GM21723 (cell line): ENCODE results near the gene PHF14.
"Not testable (repeated sequence)": the region's sequence is repeated elsewhere in the genome, so short reads cannot be mapped to it uniquely, and the experiment has no call there.

Experiments
- ATAC-seq: cut with Tn5 transposase; IDR thresholded peaks from one replicate; pipeline ENCODE4 v1.9.1; 2021; ENCODE audit warnings: mild to moderate bottlenecking, moderate library complexity; ENCODE audit not compliant: unreplicated experiment

PHF14 gene

DNA sequence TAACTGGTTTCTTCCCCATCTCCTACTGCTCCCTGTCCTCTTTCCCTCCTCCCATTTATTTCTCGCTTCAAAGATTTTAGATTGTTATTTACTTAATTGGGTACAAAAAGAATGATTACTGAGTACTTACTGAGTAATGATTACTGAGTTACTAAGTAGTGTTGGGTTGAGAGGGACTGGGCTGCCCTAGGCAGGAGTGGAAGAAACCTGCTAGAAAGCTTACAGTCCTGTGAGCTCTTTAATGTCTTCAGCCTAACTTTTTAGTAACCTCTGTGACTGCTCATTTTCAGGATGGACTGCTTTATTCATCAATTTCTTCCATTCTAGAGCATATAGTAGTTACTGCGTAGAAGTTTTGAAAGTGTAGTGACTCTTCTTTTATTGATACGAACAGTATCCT lies 7.6 kb downstream of the PHF14 start:
- ATAC-seq: no peak

DNA sequence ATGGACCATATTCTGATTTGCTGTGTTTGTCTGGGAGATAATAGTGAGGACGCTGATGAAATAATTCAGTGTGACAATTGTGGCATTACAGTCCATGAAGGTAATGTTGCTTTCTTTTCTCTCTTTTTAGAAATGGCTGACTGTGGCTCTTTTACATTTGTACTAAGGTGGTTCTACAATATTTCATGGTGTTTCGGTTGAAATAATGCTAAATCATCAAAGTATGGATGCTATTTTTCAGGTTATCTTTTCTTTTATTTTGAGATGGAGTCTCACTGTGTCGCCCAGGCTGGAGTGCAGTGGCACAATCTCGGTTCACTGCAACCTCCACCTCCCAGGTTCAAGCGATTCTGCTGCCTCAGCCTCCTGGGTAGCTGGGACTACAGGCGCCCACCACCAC lies 17.1 kb downstream of the PHF14 start:
- not testable (repeated sequence) for ATAC-seq

DNA sequence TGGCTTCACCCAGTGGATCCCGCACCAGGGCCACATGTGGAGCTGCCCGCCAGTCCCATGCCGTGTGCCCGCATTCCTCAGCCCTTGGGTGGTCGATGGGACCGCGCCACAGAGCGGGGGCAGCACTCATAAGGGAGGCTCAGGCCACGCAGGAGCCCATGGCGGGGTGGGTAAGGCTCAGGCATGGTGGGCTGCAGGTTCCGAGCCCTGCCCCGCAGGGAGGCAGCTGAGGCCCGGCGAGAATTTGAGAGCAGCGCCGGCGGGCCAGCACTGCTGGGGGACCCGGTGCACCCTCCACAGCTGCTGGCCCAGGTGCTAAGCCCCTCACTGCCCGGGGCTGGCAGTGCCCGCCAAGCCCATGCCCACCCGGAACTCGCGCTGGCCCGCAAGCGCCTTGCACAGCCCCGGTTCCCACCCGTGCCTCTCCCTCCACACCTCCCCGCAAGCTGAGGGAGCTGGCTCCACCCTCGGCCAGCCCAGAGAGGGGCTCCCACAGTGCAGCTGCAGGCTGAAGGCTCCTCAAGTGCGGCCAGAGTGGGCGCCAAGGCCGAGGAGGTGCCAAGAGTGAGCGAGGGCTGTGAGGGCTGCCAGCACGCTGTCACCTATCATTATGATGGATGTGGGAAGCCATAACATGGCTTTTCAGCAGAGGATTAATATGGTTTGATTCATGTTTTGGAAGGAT lies 22.0 kb downstream of the PHF14 start:
- ATAC-seq: not testable (repeated sequence)

DNA sequence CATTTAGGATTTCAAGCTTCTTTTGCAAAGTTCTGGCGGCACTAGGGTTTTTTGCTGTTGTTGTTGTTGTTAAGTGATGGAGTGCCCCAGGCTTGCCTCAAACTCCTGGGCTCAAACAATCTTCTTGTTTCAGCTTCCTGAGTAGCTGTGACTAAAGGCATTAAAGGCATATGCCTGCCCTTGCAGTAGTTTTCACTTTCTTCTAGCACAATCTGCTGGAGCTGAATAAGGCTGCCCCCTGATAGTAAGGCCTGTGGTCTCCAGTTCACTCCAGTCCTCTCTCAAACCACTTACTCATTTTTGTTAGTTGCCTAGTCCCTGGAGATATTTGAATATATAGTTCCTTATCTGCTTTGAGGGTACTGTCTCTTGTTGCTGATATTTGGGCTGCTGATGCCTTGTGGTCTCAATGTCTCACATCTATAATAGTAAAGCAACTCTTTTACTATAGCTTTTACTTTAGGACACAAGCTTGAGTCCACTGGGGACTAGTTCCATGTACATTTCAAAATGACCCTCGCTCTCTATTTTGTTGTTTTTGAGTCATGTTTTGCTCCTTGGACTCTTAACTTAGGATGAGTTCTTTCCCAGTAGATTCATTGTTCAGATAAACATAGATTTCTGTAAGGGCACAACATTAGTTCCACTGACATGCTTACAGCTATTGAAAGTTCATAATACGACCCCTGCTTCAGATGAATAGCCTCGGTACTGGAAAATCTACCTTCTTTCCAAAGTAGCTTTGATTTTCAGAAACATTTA lies 25.5 kb downstream of the PHF14 start:
- no peak for ATAC-seq

DNA sequence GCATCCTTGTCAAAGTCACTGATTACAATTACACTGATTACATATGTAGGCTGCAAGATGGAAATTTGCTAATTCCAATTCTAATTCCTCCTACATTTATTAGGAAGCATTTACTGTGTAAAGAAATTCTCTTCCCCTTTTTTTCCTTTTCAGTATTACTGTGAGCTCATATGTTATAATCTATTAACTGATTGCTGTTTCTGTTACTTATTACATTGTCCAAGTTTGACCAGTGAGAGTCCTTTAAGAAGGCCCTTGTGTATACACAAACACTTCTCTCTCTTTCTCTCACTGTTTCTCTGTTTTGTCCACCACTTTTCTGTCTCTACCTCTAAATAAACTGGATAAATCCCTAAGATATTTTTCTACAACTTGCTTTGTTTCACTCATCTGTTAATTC lies 31.5 kb downstream of the PHF14 start:
- ATAC-seq: no peak

DNA sequence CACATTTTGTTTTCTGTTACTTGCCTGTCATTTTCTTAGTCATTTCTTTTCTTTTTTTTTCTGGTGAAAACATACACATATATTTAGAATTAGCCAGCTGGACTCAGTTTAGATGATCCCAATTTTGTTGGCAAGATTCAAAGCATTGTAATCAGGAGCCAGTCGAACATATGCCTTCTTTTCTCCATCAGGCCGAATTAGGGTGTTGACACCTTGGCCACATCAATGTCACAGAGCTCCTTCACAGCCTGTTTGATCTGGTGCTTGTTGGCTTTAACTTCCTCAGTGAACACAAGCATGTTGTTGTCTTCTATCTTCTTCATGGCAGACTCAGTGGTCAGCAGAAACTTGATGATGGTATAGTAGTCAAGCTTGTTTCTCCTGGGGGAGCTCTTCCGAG lies 32.6 kb downstream of the PHF14 start:
- no peak for ATAC-seq

DNA sequence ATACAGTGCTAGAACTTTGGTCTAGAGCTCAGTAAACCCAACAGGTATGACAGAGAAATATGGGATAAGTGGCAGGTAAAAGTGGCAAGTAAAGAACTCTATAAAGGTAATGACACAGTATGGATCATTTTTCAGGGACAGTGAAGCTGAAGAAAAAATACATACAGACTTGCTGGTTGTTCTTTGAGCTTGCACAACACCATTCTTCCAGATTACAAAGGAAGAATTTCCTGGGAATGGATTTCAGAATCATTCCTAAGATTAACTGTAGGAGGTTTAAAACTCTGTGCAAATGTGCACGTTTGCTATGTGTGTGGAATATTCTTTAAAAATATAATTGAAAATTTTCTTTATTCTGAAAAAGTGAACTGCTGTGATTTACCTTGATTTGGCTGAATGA lies 36.0 kb downstream of the PHF14 start:
- no peak for ATAC-seq

DNA sequence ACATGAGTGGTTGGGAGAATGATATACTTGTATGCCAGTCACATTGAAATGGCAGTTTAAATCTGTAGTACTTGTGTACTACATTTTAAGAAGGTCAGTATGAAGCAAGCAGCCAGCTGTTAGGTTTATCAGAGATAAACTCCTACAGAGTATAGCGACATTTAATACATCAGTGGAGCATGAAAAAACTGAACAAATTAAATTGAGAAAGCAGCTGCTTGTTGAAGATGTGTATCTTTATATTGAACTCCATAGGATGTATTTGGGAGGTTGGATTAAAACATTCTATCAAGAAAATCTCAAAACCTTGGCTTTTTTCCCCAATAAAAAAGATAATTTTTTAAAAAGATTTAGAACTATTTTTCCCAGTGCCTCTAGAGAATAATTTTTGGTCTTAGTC lies 47.8 kb downstream of the PHF14 start:
- no peak for ATAC-seq

DNA sequence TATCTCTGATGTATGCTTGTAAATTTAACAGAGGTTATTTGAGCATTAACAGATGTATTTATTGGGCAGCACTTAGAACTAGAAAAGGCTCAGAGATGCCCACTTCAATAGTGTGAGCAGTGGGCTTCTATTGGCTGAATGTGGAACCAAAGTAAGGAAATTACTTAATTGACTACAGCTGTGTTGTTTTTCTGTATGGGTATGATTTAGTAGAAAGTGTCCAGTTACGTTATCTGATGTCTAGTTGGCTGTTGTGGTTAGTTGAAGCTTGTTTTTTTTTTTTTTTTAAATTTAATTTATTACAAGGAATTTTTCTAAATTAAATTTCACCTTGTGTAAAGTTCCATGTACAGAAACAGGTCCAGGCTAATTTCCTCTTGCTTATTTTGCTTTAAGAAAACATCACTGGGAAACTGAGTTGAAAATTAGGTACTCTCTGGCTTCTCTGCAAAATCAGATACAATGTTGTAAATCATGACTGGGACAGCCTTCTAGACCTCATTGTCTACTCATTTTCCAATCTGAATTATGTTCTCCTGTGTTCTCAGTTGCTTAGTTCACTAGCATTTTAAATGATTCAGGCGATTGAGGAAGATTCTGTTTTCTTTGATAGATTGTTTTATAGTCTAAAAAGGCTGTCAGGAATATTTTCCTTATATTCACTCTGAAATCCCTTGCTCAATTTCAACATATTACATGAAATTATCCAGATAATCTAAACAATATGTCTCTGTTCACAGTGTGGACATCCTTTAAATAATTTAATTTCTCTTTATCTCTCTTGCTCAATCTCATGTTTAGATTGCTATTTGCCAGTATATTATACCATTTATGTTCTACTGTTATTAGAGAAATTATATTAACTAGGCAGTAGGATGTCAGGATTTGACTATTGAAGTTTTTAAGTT lies 53.0 kb downstream of the PHF14 start:
- ATAC-seq: no peak

DNA sequence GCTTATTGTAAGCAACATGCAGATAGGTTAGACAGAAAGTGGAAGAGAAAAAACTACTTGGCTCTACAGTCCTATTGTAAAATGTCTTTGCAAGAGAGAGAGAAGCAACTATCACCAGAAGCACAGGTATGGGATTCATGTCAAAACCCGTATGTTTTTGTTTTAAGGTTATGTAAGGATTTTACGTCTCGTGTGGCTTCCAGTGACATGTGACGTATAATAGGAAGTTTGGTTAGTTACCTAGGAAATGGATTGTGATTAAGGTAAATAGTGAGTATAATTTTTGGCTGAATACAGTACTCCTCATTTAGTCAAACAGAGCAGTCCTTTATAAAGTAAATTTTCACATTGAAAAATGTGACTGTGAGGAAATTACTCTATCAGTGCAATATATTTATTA lies 62.0 kb downstream of the PHF14 start:
- no peak for ATAC-seq

DNA sequence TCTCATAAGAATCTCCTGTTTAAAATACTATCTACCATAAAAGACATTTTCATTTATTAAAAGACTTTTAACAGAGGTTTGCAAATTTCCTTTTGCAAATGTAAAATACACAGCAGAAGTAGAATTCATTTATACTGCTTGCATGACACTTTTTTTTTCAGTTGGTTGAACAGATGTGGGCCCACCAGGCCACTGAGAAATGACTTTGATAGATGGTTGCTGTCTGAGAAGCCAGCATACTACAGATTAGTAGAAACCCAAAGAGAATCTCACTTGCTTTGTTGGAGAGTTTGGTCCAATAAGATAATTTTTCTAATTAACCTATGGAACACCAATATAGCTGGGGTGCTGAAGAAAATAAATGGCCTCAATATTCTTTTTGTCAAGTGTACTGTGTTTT lies 66.3 kb downstream of the PHF14 start:
- ATAC-seq: no peak

DNA sequence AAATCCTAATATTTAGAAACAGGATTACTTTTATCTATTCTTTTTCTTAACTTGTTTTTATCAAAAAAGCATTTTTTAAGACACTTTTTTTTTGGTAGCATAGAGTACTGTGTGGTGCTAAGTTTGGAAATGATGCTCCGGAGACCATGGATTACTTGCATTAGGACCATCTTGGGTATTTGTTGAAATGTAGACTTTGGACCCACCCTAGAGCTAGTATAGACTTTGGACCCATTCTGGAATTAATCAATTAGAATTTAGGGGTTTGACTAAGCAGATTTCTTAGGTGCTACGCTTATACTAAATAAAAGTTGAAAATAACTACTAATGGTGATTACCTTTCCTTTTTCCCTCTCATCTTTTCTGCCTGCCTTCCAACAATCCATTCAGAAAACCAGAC lies 80.4 kb downstream of the PHF14 start:
- ATAC-seq: no peak

DNA sequence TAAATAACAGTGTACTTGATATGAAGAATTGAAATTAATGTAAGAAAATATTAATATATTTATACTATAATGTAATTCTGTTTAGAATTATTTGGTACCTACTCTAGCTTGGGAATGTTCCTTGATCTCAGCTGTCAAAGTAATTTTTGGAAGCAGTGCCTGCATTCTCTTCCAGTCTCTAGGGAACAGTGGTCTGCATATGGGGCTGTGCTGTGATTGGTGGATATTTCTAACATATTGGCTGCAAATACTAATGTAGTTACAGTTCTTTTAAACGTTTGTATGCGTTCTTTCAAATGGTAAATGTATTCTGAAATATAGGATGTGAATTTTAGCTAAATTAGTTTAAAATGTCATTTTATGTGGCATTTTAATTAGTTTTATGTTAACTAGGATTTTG lies 87.2 kb downstream of the PHF14 start:
- ATAC-seq: no peak

DNA sequence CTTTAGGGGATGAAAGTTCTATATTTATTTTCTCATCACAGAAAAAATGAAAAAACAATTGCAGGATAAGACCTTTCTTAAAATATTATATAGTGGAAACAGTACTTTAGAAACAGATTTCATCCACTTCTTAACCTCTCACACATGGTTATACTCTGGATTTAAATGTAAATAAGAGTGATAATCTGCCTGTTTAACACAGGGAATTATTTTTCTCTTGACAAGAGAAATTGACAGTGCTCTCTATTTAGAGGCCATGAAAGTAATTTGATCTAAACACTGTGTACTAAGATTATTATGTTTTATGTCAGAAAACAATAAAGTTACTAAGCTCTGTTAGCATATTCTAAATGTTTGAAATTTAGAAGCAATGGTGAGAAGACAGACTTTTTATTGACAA lies 88.4 kb downstream of the PHF14 start:
- no peak for ATAC-seq

DNA sequence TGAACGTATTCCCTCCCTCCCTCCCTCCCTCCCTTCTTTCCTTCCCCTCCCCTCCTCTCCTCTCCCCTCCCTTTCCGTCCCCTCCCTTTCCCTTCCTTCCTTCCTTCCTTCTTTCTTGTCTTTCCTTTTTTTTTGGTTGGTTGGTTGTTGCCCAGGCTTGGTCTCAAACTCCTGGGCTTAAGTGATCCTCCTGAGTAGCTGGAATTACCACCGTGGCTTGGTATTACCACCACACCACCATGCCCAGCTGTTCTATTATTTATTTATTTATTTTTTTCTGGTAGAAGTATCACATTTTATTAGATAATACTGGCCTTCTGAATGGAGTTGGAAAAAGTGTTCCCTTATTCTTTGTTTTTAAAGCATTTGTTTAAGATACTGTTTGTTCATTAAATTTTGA lies 95.9 kb downstream of the PHF14 start:
- no peak for ATAC-seq

DNA sequence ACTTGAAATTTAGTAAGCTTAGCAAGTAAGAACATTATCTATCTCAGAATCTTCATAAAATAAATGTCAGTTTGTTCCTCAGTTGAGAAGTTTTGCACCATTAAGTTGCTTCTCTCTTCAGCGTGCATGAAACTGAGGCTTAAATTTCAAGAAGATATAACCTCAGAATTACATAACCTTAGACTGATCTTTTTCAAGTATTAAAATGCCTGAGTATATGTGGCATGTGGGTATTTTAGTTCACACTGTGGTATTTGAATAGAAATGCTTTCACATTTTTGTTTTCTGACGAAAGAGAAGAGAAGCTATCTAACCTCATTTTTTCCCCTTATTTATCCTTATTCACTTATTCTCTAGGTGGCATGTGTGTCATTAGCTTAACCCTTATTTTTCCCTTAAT lies 104.1 kb downstream of the PHF14 start:
- no peak for ATAC-seq

DNA sequence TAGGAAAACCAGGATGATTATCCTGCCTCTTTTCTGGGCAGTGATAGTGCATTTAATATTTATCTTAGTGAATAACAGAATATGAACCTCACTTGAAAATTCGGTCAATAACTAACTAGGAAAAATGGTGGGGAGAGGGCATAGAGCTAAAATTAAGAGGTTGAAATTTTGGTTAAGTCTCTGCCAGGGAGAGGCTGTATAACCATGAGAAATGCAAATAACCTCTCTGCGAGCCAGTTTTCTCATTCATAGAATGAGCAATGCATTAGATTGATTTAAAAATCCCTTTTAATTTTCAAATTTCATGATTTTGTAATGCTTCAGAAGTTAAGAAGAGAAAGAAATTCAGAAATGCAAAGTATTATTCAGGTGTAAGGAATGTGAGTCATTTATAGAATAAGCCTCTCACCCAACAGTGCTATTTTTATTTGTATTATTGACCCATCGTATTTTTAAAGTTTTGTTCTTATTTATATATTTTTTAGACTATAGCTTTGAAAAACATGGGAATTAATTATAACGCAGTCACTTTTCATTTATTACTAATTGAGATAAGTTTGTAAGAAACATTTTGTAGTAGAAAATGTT lies 104.7 kb downstream of the PHF14 start:
- no peak for ATAC-seq

DNA sequence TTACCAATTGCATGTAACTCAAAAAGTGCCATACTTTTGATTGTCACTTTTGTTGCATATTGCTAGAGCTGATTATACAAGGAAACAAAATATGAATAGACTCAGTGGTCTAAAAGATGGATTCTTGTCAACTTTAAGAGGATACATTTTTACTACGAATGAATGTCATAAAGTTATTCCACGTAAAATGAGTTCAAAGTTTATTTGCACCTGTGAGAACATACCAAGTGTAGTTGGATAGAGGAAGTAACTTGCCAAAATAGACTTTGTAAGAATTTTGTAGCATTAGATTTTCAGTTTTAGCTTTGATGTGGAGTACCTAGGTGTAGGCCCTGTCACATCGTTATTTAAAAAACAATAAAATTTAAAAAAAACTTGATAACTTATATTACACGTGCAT lies 106.2 kb downstream of the PHF14 start:
- ATAC-seq: no peak

DNA sequence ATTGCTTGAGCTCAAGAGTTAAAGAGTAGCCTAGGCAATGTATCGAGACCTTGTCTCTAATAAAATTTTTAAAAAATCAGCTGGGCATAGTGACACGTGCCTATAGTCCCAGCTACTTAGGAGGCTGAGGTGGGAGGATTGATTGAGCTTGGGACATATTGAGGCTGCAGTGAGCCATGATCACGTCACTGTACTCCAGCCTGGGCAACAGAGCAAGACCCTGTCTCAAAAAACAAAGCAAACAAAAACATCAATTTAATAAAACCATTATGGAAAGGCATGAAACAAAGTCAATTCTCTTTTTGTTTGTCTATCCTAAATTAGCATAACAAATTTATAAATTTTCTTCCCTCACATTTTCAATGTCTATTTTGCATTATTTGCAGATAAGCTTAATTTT lies 108.4 kb downstream of the PHF14 start:
- no peak for ATAC-seq

DNA sequence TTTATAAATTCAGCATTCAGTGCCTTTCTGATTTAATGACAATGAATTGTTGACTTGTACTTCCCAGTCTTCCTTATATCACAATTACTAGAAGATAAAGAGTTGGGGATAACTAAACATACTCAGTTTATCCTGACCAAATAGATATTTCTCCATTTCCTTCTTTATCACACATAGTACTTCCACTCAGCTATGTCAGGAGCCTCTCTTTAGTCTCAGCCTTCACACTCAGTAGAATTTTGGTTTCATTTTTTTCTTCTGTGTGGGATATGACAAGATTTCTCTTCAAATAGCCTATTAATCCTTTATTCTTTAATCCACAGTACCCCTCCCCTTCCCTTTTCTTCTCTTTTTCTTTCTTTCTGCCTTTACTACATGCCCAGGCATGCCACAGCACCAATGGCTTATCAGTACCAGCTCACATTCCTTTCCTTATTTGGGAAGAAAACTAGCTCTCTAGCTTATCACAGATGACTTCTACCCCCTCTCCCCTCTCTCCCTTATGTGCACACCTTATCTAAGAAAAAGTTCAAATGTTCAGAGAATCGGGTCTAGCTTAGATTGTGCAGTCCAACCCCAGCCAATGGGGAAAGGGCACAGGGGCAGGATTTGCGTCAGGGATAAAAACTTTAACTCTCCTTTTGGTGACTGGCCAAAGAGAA lies 109.0 kb downstream of the PHF14 start:
- no peak for ATAC-seq

DNA sequence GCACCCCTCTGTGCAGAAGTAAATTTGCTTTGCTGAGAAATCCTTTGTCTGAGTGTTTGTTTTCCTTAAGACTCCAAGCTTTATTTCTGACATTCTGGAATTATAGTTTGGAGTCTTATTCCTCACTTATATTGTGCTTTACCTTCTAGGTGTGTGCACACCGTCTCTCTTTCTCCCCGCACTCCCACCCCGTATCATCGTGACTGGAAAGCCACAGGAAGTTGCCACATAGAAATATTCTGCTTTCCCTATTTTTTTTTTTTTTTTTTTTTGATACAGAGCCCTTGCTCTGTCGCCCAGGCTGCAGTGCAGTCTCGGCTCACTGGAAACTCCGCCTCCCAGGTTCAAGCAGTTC lies 109.5 kb downstream of the PHF14 start:
- no peak for ATAC-seq
